HepG2 (cell line): ENCODE measurements around the gene OR2T6. TPM values are rescaled to one million over a fixed set of nuclear protein-coding genes. Genes with fewer than 3 reads are reported as not detected.

Experiments used
- ATAC-seq: fragments of 200-7000 bp; cut with Tn5 transposase; 3 replicates; pipeline ENCODE4 v1.9.1; 2020; ENCODE audit warnings: mild to moderate bottlenecking, moderate library complexity
- BruUV-seq: library from RNA; stranded (reverse); fragments of 400-500 nt; replicated peaks from 2 replicates; lab custom pipeline; 2021; lab: Mats Ljungman, UMichigan
- CTCF ChIA-PET: fragments of 300-600 bp; formaldehyde crosslinking; extraction: SDS; loops from one replicate; lab custom pipeline; 2021; ENCODE audit warnings: low total read pairs, inconsistent platforms, low intra/inter-chr PET ratio; lab: Yijun Ruan, JAX
- POLR2A ChIA-PET: fragments of 350-600 bp; sonication (Branson Sonifier 250); formaldehyde crosslinking; loops from one replicate; lab custom pipeline; 2020; ENCODE audit warnings: antibody characterized with exemption, inconsistent platforms; lab: Yijun Ruan, JAX
- DNase-seq: peaks from one replicate; pipeline ENCODE4 v3.0.0-alpha.2; 2015; ENCODE audit warnings: low spot score
- FAIRE-seq: peaks from 3 replicates; lab custom pipeline; 2011; peaks lifted over from hg19 to GRCh38; lab: Jason Lieb, UNC
- H2AFZ ChIP-seq: one replicate; pipeline ENCODE4 v1.6.1; 2011; ENCODE audit warnings: low read length, inconsistent platforms
- H3K27ac ChIP-seq: fragments of 300-600 bp; 3 replicates; pipeline ENCODE4 v1.8.0; 2011; ENCODE audit warnings: mixed run types, mild to moderate bottlenecking, mixed read lengths, low read length, inconsistent platforms; ENCODE audit not compliant: insufficient read depth; ENCODE audit errors: extremely low read length
- H3K27me3 ChIP-seq, 2 experiments: fragments of 200-600 bp in 1 of 2; 2 replicates in 1 of 2; 3 replicates in 1 of 2; pipeline versions ENCODE4 v1.6.0 to v1.8.0; 2011; ENCODE audit warnings: low read length in 2 of 2, mild to moderate bottlenecking in 2 of 2, moderate library complexity in 2 of 2, inconsistent platforms in 1 of 2; ENCODE audit not compliant: insufficient read depth in 2 of 2, control insufficient read depth in 1 of 2
- H3K36me3 ChIP-seq, 2 experiments: fragments of 200-600 bp in 1 of 2; replicated peaks in 1 of 2; 2 replicates in 1 of 2; 3 replicates in 1 of 2; pipeline versions ENCODE4 v1.5.1 to v1.8.0; 2011; ENCODE audit warnings: low read length in 2 of 2, inconsistent platforms in 1 of 2; ENCODE audit not compliant: insufficient read depth in 2 of 2, control insufficient read depth in 1 of 2
- H3K4me1 ChIP-seq: 2 replicates; pipeline ENCODE4 v1.5.1; 2012; ENCODE audit warnings: low read length, inconsistent platforms; ENCODE audit not compliant: insufficient read depth
- H3K4me2 ChIP-seq: 2 replicates; pipeline ENCODE4 v1.6.0; 2011; ENCODE audit warnings: low read depth, low read length, inconsistent platforms
- H3K4me3 ChIP-seq, 3 experiments: fragments of 200-600 bp in 1 of 3; sonication (generic), shearing (Covaris generic) in 1 of 3; replicated peaks in 1 of 3; 2 replicates each; pipeline ENCODE4 v1.5.1; 2011 to 2016; ENCODE audit warnings: low read length in 3 of 3, inconsistent platforms in 2 of 3, low read depth in 2 of 3, mild to moderate bottlenecking in 2 of 3, control low read depth in 1 of 3, mixed read lengths in 1 of 3; ENCODE audit not compliant: insufficient read depth in 1 of 3
- H3K79me2 ChIP-seq: one replicate; pipeline ENCODE4 v1.6.1; 2011; ENCODE audit warnings: low read length, inconsistent platforms; ENCODE audit not compliant: insufficient read depth
- H3K9ac ChIP-seq: 2 replicates; pipeline ENCODE4 v1.6.0; 2011; ENCODE audit warnings: mild to moderate bottlenecking, low read depth, low read length, inconsistent platforms; ENCODE audit not compliant: insufficient read depth
- H3K9me3 ChIP-seq: 2 replicates; pipeline ENCODE4 v1.5.1; 2012; ENCODE audit warnings: mild to moderate bottlenecking, low read length
- H4K20me1 ChIP-seq: 2 replicates; pipeline ENCODE4 v1.6.0; 2011; ENCODE audit warnings: inconsistent platforms, mild to moderate bottlenecking, low read length, moderate library complexity; ENCODE audit not compliant: insufficient read depth
- KDM5B ChIP-seq: sonication (generic); formaldehyde crosslinking; IDR thresholded peaks from 2 replicates; pipeline ENCODE4 v1.4.0; 2020; ENCODE audit warnings: missing genetic modification reagents, mild to moderate bottlenecking, borderline replicate concordance
- MAFK ChIP-seq, 2 experiments: IDR thresholded peaks in 1 of 2; conservative IDR thresholded peaks in 1 of 2; 2 replicates each; pipeline ENCODE4 v1.6.1; 2011; ENCODE audit warnings: improper control_type of control experiment in 2 of 2, low read length in 2 of 2
- MTF2 ChIP-seq: sonication (generic); formaldehyde crosslinking; IDR thresholded peaks from 2 replicates; pipeline ENCODE4 v1.5.0; 2020; ENCODE audit warnings: missing genetic modification reagents, borderline replicate concordance
- PATZ1 ChIP-seq: sonication (generic); formaldehyde crosslinking; IDR thresholded peaks from 2 replicates; pipeline ENCODE4 v1.4.0; 2020; ENCODE audit warnings: missing genetic modification reagents
- PREB ChIP-seq: sonication (generic); formaldehyde crosslinking; IDR thresholded peaks from 2 replicates; pipeline ENCODE4 v1.4.0; 2020; ENCODE audit warnings: missing genetic modification reagents
- SUZ12 ChIP-seq: fragments of 150-350 bp; IDR thresholded peaks from 2 replicates; pipeline ENCODE4 v1.6.1; 2014; ENCODE audit warnings: low read depth, low read length
- ZNF30 ChIP-seq: sonication (generic); formaldehyde crosslinking; IDR thresholded peaks from 2 replicates; pipeline ENCODE4 v1.5.0; 2020; ENCODE audit warnings: mild to moderate bottlenecking, missing genetic modification reagents
- ZNF619 ChIP-seq: sonication (generic); formaldehyde crosslinking; IDR thresholded peaks from 2 replicates; pipeline ENCODE4 v1.4.0; 2020; ENCODE audit warnings: mild to moderate bottlenecking, missing genetic modification reagents
- ZNF639 ChIP-seq: conservative IDR thresholded peaks from 2 replicates; pipeline ENCODE4 v1.6.1; 2018; ENCODE audit warnings: missing genetic modification reagents
- ZNF839 ChIP-seq: sonication (generic); formaldehyde crosslinking; IDR thresholded peaks from 2 replicates; pipeline ENCODE4 v1.4.0; 2020; ENCODE audit warnings: missing genetic modification reagents, mild to moderate bottlenecking, borderline replicate concordance
- WGBS: methylation state at CpG from one replicate; pipeline ENCODE4 v1.1.6; 2017; ENCODE audit warnings: low lambda C conversion rate; 5-methylcytosine and 5-hydroxymethylcytosine counted together
- in situ Hi-C: cut with HindIII; loops from 2 replicates; pipeline ENCODE4 v1.10.0; 2017; ENCODE audit warnings: low pct_unique_long_range_greater_than_20kb; ENCODE audit not compliant: extremely low pct_ligation_motif_present
- intact Hi-C: fragments of 100-400 bp; cut with micrococcal nuclease; formaldehyde crosslinking; loops from one replicate; pipeline ENCODE4 v1.10.0; 2022; ENCODE audit not compliant: unreplicated experiment
- polyA plus RNA-seq, 8 experiments: library from polyadenylated mRNA; depleted of rRNA in 3 of 8; stranded (reverse) in 7 of 8; unstranded in 1 of 8; fragments of >200 nt; fragmentation: Illumina TruSeq in 4 of 8; extraction: Trizol in 4 of 8; gene quantifications; 2 replicates each; pipeline versions ENCODE4 v1.2.1 to v1.2.3, GENCODE V29; 2011 to 2016; ENCODE audit warnings: low read depth in 4 of 8, missing spikeins in 1 of 8, mixed read lengths in 1 of 8; ENCODE audit not compliant: insufficient read depth in 1 of 8
- total RNA-seq, 5 experiments: library from RNA; depleted of rRNA; stranded (reverse); fragments of >200 nt; fragmentation: Illumina TruSeq; extraction: Trizol; gene quantifications; 2 replicates each; pipeline ENCODE4 v1.2.3, GENCODE V29; 2016; ENCODE audit warnings: low read depth in 1 of 5
- TF ChIP-seq, protein P1 (sequence below): sonication (generic); formaldehyde crosslinking; IDR thresholded peaks from 2 replicates; pipeline ENCODE4 v1.5.1; 2020; ENCODE audit warnings: mild to moderate bottlenecking, missing genetic modification reagents, borderline replicate concordance

Gene OR2T6
- total and polyA plus RNA-seq, 2 of the 13 experiments (the other 11 are each of a cell fraction or from before 2014, with no cell fraction given) = not detected

DNA sequence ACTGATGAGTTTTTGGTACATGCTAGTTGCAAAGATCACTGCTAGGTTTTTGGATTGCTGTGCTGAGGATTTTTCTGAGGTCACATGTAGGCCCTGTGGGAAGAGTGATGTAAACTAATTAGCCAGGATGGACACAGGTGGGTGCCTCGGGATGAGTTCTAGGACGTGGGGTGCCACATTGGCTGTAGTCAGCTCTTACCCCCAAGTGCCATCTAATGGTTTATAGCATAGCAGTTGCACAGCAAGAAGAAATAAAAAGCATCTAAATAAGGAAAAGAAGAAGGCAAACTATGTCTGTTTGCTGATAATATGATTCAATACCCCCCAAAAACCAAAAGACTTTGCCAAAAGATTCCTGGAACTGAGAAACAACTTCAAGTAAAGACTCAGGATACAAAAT lies 17.5 kb downstream of the OR2T6 start:
- no TSS peak for BruUV-seq
- in situ Hi-C loops = no loop called here

GRCh38 chr1:248402748-248403147 lies 27.2 kb downstream of the OR2T6 start, which contains the start of gene OR2T1:
Gene OR2T1, plus strand, starts transcription at chr1:248403048. Its CDS starts 3,100 bp downstream, at chr1:248406148.
- no TSS peak for BruUV-seq
- Histone ChIP-seq H3K27ac (no peak within 1 kb of the TSS), H2AFZ (no peak within 1 kb of the TSS), H3K4me3 (no peak within 1 kb of the TSS), H3K9me3 (peaks cover 21% of the 10 kb centered on the region), H3K36me3 (no peaks in the 10 kb centered on the region), H3K4me2 (no peak within 1 kb of the TSS), H3K9ac (no peak within 1 kb of the TSS), H4K20me1 (no peaks in the 10 kb centered on the region), H3K4me1 (no peaks in the 10 kb centered on the region), H3K27me3 (no peaks in the 10 kb centered on the region), H3K79me2 (no peaks in the 10 kb centered on the region)
- FAIRE-seq (no peak), ATAC-seq (no peak), DNase-seq (no peak)
- in situ Hi-C loops (no loop called here), intact Hi-C loops (no loop called here)
- 16% methylated on average over 3 of the region's 3 CpGs for WGBS
- ChIA-PET POLR2A (no interaction called here), CTCF (no interaction called here)
- TF ChIP-seq ZNF639 (CRISPR knock-in tag) (no peak), PATZ1 (CRISPR knock-in tag) (no peak), MAFK (conservative IDR thresholded peaks at IDR 0.05 in 1 of 2, IDR thresholded peaks at IDR 0.05 in 1 of 2; ENCODE audit: low read length in 2 of 2) (no peak), ZNF619 (CRISPR knock-in tag) (no peak), MTF2 (CRISPR knock-in tag) (no peak), PREB (no peak)
- TF ChIP-seq, protein P1, sequence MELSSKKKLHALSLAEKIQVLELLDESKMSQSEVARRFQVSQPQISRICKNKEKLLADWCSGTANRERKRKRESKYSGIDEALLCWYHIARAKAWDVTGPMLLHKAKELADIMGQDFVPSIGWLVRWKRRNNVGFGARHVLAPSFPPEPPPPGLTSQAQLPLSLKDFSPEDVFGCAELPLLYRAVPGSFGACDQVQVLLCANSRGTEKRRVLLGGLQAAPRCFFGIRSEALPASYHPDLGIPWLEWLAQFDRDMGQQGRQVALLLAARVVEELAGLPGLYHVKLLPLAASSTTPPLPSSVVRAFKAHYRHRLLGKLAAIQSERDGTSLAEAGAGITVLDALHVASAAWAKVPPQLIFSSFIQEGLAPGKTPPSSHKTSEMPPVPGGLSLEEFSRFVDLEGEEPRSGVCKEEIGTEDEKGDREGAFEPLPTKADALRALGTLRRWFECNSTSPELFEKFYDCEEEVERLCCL (CRISPR knock-in tag) = no peak

More for the DNA sequence above, 17.5 kb downstream of the OR2T6 start:
- WGBS = 0% methylated on average over 2 of the region's 2 CpGs
- ChIA-PET POLR2A (no interaction called here), CTCF (no interaction called here)
- Histone ChIP-seq H3K4me3 (no peak overlapping the region), H3K9ac (no peak overlapping the region), H3K4me1 (no peaks in the 10 kb centered on the region), H3K4me2 (no peak overlapping the region), H3K9me3 (peaks cover 44% of the 10 kb centered on the region; the same call in 1 of the 2 replicates), H3K79me2 (no peaks in the 10 kb centered on the region), H2AFZ (no peak overlapping the region), H3K27me3 (no peaks in the 10 kb centered on the region), H3K27ac (no peak overlapping the region), H4K20me1 (no peaks in the 10 kb centered on the region), H3K36me3 (no peaks in the 10 kb centered on the region)
- TF ChIP-seq ZNF839 (no peak), KDM5B (CRISPR knock-in tag) (no peak), ZNF30 (CRISPR knock-in tag) (no peak), SUZ12 (no peak)
- intact Hi-C loops = no loop called here
- ATAC-seq (no peak), DNase-seq (no peak), FAIRE-seq (no peak)
